T-helper 2 cell treated with Interferon-gamma antibody and Interleukin-4, amounts not matched to agents 5 μg/mL and 100 μg/mL, for 36 hours (primary cell): ENCODE data around the gene IGF1.

Source experiments
- DNase-seq: peaks from one replicate; pipeline ENCODE4 v3.0.0; 2021; ENCODE audit warnings: low spot score
- H3K27ac Mint-ChIP-seq: one replicate; pipeline ENCODE4 v1.8.0; 2021; ENCODE audit warnings: mild to moderate bottlenecking, mixed read lengths
- H3K27me3 Mint-ChIP-seq: one replicate; pipeline ENCODE4 v1.8.0; 2021; ENCODE audit warnings: low read depth, mixed read lengths
- H3K36me3 Mint-ChIP-seq: one replicate; pipeline ENCODE4 v1.8.0; 2021; ENCODE audit warnings: low read depth, mixed read lengths
- H3K4me1 Mint-ChIP-seq: one replicate; pipeline ENCODE4 v1.8.0; 2021; ENCODE audit warnings: low read depth, mixed read lengths
- H3K4me3 Mint-ChIP-seq: one replicate; pipeline ENCODE4 v1.8.0; 2022; ENCODE audit warnings: mild to moderate bottlenecking, moderate library complexity, mixed read lengths
- H3K9me3 Mint-ChIP-seq: one replicate; pipeline ENCODE4 v1.8.0; 2021; ENCODE audit warnings: mixed read lengths

IGF1 gene

DNA sequence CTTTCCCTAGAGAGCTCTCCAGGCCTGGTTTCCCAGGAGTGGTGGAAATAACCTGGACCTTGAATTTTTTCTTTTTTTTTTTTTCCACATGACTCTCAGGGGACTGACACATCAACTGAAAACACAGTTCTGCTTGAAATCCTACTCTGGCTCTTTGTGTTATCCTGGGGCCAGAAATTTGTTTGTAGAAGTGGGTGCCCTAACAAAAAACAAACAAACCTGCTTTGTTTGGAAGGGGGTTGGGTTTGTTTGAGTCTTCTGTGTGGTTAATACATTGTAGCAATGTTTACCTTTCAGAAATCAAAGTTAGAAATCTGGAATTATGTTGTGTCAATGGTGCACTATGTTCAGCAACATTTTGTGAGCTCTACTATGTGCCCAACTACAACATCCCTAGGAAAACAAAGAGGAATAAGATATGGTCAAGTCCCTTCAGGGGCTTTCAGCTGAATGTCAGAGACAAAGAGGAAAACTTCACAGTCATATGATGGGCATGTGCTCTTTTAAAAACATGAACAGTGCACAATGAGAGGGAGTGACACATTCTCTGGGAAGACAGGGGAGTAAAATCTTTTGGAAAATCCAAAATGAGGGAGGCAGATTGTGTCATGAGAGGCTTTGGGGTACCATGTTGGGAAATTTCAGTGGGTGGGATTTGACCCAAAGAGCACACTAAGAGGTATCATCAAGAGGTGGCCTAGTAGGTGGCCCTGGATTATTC is 1.5 kb upstream of the IGF1 start:
- H3K27ac Mint-ChIP-seq, result no peak overlapping the region

GRCh38 chr12:102479939-102480338 is 424 bp downstream of the IGF1 start:
- H3K4me1 Mint-ChIP-seq, result peaks cover 43% of the 10 kb centered on the region
- DNase-seq, result no peak
- H3K27me3 Mint-ChIP-seq, result peaks cover 2% of the 10 kb centered on the region
- H3K36me3 Mint-ChIP-seq, result peaks cover 2% of the 10 kb centered on the region
- peaks cover 10% of the 10 kb centered on the region for H3K9me3 Mint-ChIP-seq
- H3K27ac Mint-ChIP-seq, result no peak overlapping the region
- H3K4me3 Mint-ChIP-seq, result no peak overlapping the region

More for the DNA sequence above, 1.5 kb upstream of the IGF1 start:
- no peak for DNase-seq
- H3K4me3 Mint-ChIP-seq, result no peak overlapping the region
- peaks cover 2% of the 10 kb centered on the region for H3K36me3 Mint-ChIP-seq
- peaks cover 34% of the 10 kb centered on the region for H3K4me1 Mint-ChIP-seq
- peaks cover 10% of the 10 kb centered on the region for H3K9me3 Mint-ChIP-seq
- H3K27me3 Mint-ChIP-seq, result no peaks in the 10 kb centered on the region

GRCh38 chr12:102479099-102479885 is 1.1 kb downstream of the IGF1 start:
- Mint-ChIP-seq H3K27ac (no peak overlapping the region), H3K4me1 (peaks cover 44% of the 10 kb centered on the region), H3K4me3 (no peak overlapping the region), H3K27me3 (peaks cover 2% of the 10 kb centered on the region), H3K36me3 (peaks cover 2% of the 10 kb centered on the region), H3K9me3 (peaks cover 10% of the 10 kb centered on the region)
- peak; percentile 13 for DNase-seq

GRCh38 chr12:102478405-102479098 is 1.8 kb downstream of the IGF1 start:
- peak; percentile 56 for DNase-seq

GRCh38 chr12:102475355-102475754 is 5.0 kb downstream of the IGF1 start:
- no peak for DNase-seq
- peaks cover 2% of the 10 kb centered on the region for H3K27me3 Mint-ChIP-seq
- H3K4me3 Mint-ChIP-seq, result no peak overlapping the region
- no peak overlapping the region for H3K27ac Mint-ChIP-seq
- H3K36me3 Mint-ChIP-seq, result no peaks in the 10 kb centered on the region
- H3K4me1 Mint-ChIP-seq, result peaks cover 26% of the 10 kb centered on the region
- H3K9me3 Mint-ChIP-seq, result no peaks in the 10 kb centered on the region

More at GRCh38 chr12:102478405-102479098, 1.8 kb downstream of the IGF1 start:
- Mint-ChIP-seq H3K27me3 (peaks cover 2% of the 10 kb centered on the region), H3K27ac (no peak overlapping the region), H3K36me3 (peaks cover 2% of the 10 kb centered on the region), H3K9me3 (peaks cover 10% of the 10 kb centered on the region), H3K4me1 (peaks cover 38% of the 10 kb centered on the region), H3K4me3 (no peak overlapping the region)

DNA sequence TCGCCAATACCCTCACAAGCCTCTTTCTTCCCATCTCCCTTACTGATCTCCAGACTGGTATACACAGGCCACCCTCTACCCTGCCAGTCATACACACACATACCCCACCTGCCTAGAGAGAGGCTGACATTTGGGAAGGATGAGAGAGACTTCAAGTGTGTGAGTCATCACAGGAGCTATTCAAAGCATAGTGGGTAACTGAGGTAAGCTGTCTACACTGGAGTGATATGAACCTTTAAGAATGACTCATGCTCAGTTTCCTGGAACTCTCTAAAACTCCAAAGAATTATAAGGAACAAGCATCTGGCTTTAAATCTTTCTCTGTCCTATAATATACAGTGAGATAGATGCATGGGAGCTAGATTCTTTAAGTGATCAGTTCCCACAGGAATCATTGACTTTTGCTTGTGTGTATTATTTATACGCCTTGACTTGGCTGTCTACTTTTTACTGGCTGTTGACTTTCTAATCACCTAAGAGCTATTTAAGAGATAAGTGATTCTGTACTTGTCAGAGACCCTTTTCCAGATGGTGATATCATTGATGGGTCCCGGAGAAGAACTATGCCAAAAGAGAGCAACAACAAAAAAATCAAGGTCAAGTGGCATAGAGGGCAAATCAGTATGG is 5.8 kb downstream of the IGF1 start:
- peak; percentile 30 for DNase-seq
- Mint-ChIP-seq H3K27ac (peak overlapping the region; percentile 29), H3K9me3 (no peaks in the 10 kb centered on the region), H3K4me3 (no peak overlapping the region), H3K4me1 (peaks cover 26% of the 10 kb centered on the region), H3K27me3 (peaks cover 2% of the 10 kb centered on the region), H3K36me3 (no peaks in the 10 kb centered on the region)

- DNase-seq, result no peak
- Mint-ChIP-seq H3K27ac (no peak overlapping the region), H3K36me3 (no peaks in the 10 kb centered on the region), H3K4me3 (no peak overlapping the region), H3K9me3 (no peaks in the 10 kb centered on the region), H3K27me3 (peaks cover 2% of the 10 kb centered on the region), H3K4me1 (peaks cover 23% of the 10 kb centered on the region)
Observed at GRCh38 chr12:102472496-102472895, 7.9 kb downstream of the IGF1 start.

- H3K36me3 Mint-ChIP-seq, result no peaks in the 10 kb centered on the region
- H3K27ac Mint-ChIP-seq, result no peak overlapping the region
- H3K4me3 Mint-ChIP-seq, result no peak overlapping the region
- H3K4me1 Mint-ChIP-seq, result peaks cover 20% of the 10 kb centered on the region
- no peaks in the 10 kb centered on the region for H3K9me3 Mint-ChIP-seq
- no peak for DNase-seq
- peaks cover 2% of the 10 kb centered on the region for H3K27me3 Mint-ChIP-seq
Observed at GRCh38 chr12:102471556-102471955, 8.8 kb downstream of the IGF1 start.

DNA sequence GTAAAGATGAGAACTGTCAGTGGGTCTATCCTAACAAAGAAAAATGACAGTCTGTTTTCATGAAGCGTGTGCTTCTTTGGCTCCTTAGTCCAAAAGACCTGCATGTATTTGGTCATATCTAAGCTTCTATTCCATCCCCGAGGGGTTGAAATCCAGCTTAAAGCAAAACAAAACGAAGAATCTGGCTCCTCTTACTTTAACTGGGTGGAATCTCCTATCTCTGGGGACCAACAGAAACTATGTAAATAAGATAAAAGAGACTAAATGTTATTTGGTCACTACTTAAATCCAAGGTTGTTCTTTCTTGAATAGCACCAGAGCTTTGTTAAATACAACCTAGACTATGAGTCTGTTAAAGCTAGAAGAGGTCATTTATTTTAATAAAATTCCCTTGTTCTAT is 9.4 kb downstream of the IGF1 start:
- no peak for DNase-seq
- no peak overlapping the region for H3K4me3 Mint-ChIP-seq
- H3K36me3 Mint-ChIP-seq, result no peaks in the 10 kb centered on the region
- no peak overlapping the region for H3K27ac Mint-ChIP-seq
- peaks cover 2% of the 10 kb centered on the region for H3K27me3 Mint-ChIP-seq
- no peaks in the 10 kb centered on the region for H3K9me3 Mint-ChIP-seq
- peaks cover 16% of the 10 kb centered on the region for H3K4me1 Mint-ChIP-seq

GRCh38 chr12:102468261-102468915 is 12.0 kb downstream of the IGF1 start:
- Mint-ChIP-seq H3K4me3 (no peak overlapping the region), H3K27ac (no peak overlapping the region), H3K36me3 (no peaks in the 10 kb centered on the region), H3K4me1 (no peaks in the 10 kb centered on the region), H3K27me3 (no peaks in the 10 kb centered on the region), H3K9me3 (no peaks in the 10 kb centered on the region)
- DNase-seq, result no peak

GRCh38 chr12:102465762-102466560 is 14.4 kb downstream of the IGF1 start:
- Mint-ChIP-seq H3K27ac (no peak overlapping the region), H3K27me3 (peaks cover 4% of the 10 kb centered on the region), H3K4me1 (no peaks in the 10 kb centered on the region), H3K4me3 (no peak overlapping the region), H3K36me3 (no peaks in the 10 kb centered on the region), H3K9me3 (no peaks in the 10 kb centered on the region)
- DNase-seq, result no peak

DNA sequence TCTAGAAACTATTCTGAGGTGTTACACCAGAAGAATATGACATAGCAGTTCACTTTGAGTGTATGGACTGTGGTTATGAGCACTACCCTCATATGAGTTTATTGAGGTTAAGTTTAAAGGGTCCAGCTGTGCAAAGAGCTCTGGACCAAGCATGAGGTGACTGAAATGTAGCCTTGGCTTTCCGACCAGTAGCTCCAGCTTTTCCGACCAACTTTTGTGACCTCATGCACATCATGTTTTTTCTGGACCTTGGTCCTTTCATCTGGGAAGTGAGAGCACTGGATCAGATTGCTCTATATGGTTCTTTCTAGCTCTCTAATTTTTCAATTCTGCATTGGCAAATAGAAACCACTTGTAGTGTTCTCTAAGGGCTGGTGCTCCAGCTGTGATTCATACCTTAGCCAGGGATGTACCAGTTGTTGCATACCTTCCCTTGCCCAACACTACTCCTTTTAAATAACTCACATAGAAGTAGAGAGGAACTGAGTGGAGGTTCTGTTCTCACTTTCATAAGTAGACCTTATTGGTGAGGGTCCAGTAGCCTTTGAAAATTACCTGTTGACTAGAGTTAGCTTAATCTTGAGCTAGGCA is 16.6 kb downstream of the IGF1 start:
- Mint-ChIP-seq H3K4me3 (no peak overlapping the region), H3K4me1 (no peaks in the 10 kb centered on the region), H3K9me3 (peaks cover 4% of the 10 kb centered on the region), H3K27ac (no peak overlapping the region), H3K27me3 (peaks cover 12% of the 10 kb centered on the region), H3K36me3 (no peaks in the 10 kb centered on the region)
- no peak for DNase-seq
